HEK293 (cell line): ENCODE results near the gene ATP12A.

ENCODE experiments used
- GFI1B ChIP-seq: fragments of 450-650 bp; formaldehyde crosslinking; IDR thresholded peaks from 2 replicates; pipeline ENCODE4 v1.5.1; 2016; ENCODE audit warnings: missing biosample characterization, missing genetic modification characterization
- KLF10 ChIP-seq: fragments of 450-650 bp; IDR thresholded peaks from 2 replicates; pipeline ENCODE4 v1.5.1; 2018; ENCODE audit warnings: missing biosample characterization, mild to moderate bottlenecking, missing genetic modification characterization
- KLF16 ChIP-seq: fragments of 450-650 bp; formaldehyde crosslinking; IDR thresholded peaks from 2 replicates; pipeline ENCODE4 v1.5.1; 2017; ENCODE audit warnings: missing biosample characterization, missing genetic modification characterization
- PRDM4 ChIP-seq: fragments of 450-650 bp; formaldehyde crosslinking; IDR thresholded peaks from 2 replicates; pipeline ENCODE4 v1.5.1; 2017; ENCODE audit warnings: missing biosample characterization, missing genetic modification characterization
- TCF7L2 ChIP-seq: IDR thresholded peaks from 2 replicates; pipeline ENCODE4 v1.6.1; 2011; ENCODE audit warnings: low read depth, mild to moderate bottlenecking, inconsistent platforms, low read length, moderate library complexity, borderline replicate concordance
- YY1 ChIP-seq: fragments of 450-650 bp; formaldehyde crosslinking; IDR thresholded peaks from 2 replicates; pipeline ENCODE4 v1.5.1; 2018; ENCODE audit warnings: missing biosample characterization, missing genetic modification characterization
- ZNF184 ChIP-seq: fragments of 450-650 bp; IDR thresholded peaks from 2 replicates; pipeline ENCODE4 v1.5.1; 2018; ENCODE audit warnings: missing biosample characterization, mild to moderate bottlenecking, missing genetic modification characterization
- ZNF416 ChIP-seq: fragments of 450-650 bp; formaldehyde crosslinking; IDR thresholded peaks from 2 replicates; pipeline ENCODE4 v1.5.1; 2016; ENCODE audit warnings: missing biosample characterization, missing genetic modification characterization
- ZNF544 ChIP-seq: fragments of 450-650 bp; formaldehyde crosslinking; IDR thresholded peaks from 2 replicates; pipeline ENCODE4 v1.5.0; 2017; ENCODE audit warnings: missing biosample characterization, missing genetic modification characterization
- ZNF571 ChIP-seq: fragments of 450-650 bp; formaldehyde crosslinking; IDR thresholded peaks from 2 replicates; pipeline ENCODE4 v1.5.0; 2017; ENCODE audit warnings: missing biosample characterization, missing genetic modification characterization
- ZNF776 ChIP-seq: fragments of 450-650 bp; formaldehyde crosslinking; IDR thresholded peaks from 2 replicates; pipeline ENCODE4 v1.5.0; 2017; ENCODE audit warnings: missing biosample characterization, missing genetic modification characterization, borderline replicate concordance
- TF ChIP-seq, protein P1 (sequence below): fragments of 450-650 bp; formaldehyde crosslinking; IDR thresholded peaks from 2 replicates; pipeline ENCODE4 v1.5.1; 2016; ENCODE audit warnings: missing biosample characterization, missing genetic modification characterization
- TF ChIP-seq, protein P2 (sequence below): fragments of 450-650 bp; formaldehyde crosslinking; IDR thresholded peaks from 2 replicates; pipeline ENCODE4 v1.5.0; 2017; ENCODE audit warnings: missing biosample characterization, missing genetic modification characterization, borderline replicate concordance
- TF ChIP-seq, protein P3 (sequence below): fragments of 450-650 bp; formaldehyde crosslinking; IDR thresholded peaks from 2 replicates; pipeline ENCODE4 v1.5.1; 2016; ENCODE audit warnings: missing biosample characterization, missing genetic modification characterization

- no peak for TF ChIP-seq KLF10 (tag by site-specific recombination)
- no peak for TF ChIP-seq ZNF416 (tag by site-specific recombination)
- TF ChIP-seq, protein P1, sequence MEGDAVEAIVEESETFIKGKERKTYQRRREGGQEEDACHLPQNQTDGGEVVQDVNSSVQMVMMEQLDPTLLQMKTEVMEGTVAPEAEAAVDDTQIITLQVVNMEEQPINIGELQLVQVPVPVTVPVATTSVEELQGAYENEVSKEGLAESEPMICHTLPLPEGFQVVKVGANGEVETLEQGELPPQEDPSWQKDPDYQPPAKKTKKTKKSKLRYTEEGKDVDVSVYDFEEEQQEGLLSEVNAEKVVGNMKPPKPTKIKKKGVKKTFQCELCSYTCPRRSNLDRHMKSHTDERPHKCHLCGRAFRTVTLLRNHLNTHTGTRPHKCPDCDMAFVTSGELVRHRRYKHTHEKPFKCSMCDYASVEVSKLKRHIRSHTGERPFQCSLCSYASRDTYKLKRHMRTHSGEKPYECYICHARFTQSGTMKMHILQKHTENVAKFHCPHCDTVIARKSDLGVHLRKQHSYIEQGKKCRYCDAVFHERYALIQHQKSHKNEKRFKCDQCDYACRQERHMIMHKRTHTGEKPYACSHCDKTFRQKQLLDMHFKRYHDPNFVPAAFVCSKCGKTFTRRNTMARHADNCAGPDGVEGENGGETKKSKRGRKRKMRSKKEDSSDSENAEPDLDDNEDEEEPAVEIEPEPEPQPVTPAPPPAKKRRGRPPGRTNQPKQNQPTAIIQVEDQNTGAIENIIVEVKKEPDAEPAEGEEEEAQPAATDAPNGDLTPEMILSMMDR (tag by site-specific recombination): no peak
- no peak for TF ChIP-seq PRDM4 (tag by site-specific recombination)
- TF ChIP-seq, protein P2, sequence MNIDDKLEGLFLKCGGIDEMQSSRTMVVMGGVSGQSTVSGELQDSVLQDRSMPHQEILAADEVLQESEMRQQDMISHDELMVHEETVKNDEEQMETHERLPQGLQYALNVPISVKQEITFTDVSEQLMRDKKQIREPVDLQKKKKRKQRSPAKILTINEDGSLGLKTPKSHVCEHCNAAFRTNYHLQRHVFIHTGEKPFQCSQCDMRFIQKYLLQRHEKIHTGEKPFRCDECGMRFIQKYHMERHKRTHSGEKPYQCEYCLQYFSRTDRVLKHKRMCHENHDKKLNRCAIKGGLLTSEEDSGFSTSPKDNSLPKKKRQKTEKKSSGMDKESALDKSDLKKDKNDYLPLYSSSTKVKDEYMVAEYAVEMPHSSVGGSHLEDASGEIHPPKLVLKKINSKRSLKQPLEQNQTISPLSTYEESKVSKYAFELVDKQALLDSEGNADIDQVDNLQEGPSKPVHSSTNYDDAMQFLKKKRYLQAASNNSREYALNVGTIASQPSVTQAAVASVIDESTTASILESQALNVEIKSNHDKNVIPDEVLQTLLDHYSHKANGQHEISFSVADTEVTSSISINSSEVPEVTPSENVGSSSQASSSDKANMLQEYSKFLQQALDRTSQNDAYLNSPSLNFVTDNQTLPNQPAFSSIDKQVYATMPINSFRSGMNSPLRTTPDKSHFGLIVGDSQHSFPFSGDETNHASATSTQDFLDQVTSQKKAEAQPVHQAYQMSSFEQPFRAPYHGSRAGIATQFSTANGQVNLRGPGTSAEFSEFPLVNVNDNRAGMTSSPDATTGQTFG (tag by site-specific recombination): no peak
- no peak for TF ChIP-seq KLF16 (tag by site-specific recombination)
- TF ChIP-seq, protein P3, sequence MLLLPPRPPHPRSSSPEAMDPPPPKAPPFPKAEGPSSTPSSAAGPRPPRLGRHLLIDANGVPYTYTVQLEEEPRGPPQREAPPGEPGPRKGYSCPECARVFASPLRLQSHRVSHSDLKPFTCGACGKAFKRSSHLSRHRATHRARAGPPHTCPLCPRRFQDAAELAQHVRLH (tag by site-specific recombination): no peak
- no peak for TF ChIP-seq TCF7L2
- TF ChIP-seq ZNF776: no peak
- TF ChIP-seq ZNF544: no peak
- no peak for TF ChIP-seq YY1
- TF ChIP-seq ZNF184 (tag by site-specific recombination): no peak
- no peak for TF ChIP-seq ZNF571
- no peak for TF ChIP-seq GFI1B (tag by site-specific recombination)
Observed at GRCh38 chr13:24692561-24692960, 12.4 kb downstream of the ATP12A start.
